HepG2 (cell line): ENCODE data around the gene GPR25.

Source experiments
- CTCF ChIP-seq: sonication (generic); formaldehyde crosslinking; IDR thresholded peaks from 2 replicates; pipeline ENCODE4 v1.5.0; 2020; ENCODE audit warnings: mild to moderate bottlenecking, missing genetic modification reagents, moderate library complexity
- DBP ChIP-seq: sonication (generic); formaldehyde crosslinking; IDR thresholded peaks from 2 replicates; pipeline ENCODE4 v1.4.0; 2020; ENCODE audit warnings: missing genetic modification reagents; ENCODE audit errors: not compliant biosample characterization
- EP300 ChIP-seq, 3 experiments: sonication (generic) in 1 of 3; formaldehyde crosslinking in 1 of 3; IDR thresholded peaks; 2 replicates each; pipeline versions ENCODE4 v1.5.1 to v1.6.1; 2011 to 2020; ENCODE audit warnings: low read depth in 2 of 3, low read length in 2 of 3, borderline replicate concordance in 1 of 3, improper control_type of control experiment in 1 of 3, mild to moderate bottlenecking in 1 of 3, missing genetic modification reagents in 1 of 3, moderate library complexity in 1 of 3
- MAZ ChIP-seq, 2 experiments: sonication (generic) in 1 of 2; formaldehyde crosslinking in 1 of 2; IDR thresholded peaks; 2 replicates each; pipeline versions ENCODE4 v1.5.0 to v1.6.1; 2012 to 2020; ENCODE audit warnings: low read depth in 2 of 2, mild to moderate bottlenecking in 2 of 2, borderline replicate concordance in 1 of 2, improper control_type of control experiment in 1 of 2, low read length in 1 of 2, missing genetic modification reagents in 1 of 2, moderate library complexity in 1 of 2
- POLR2A ChIP-seq, 2 experiments: IDR thresholded peaks; 2 replicates each; pipeline ENCODE4 v1.6.1; 2011; ENCODE audit warnings: low read depth in 2 of 2, low read length in 2 of 2, mild to moderate bottlenecking in 1 of 2, moderate library complexity in 1 of 2; ENCODE audit not compliant: insufficient read depth in 1 of 2
- RAD21 ChIP-seq: fragments of 450-650 bp; formaldehyde crosslinking; IDR thresholded peaks from 2 replicates; pipeline ENCODE4 v1.5.0; 2020; ENCODE audit warnings: mild to moderate bottlenecking
- TEF ChIP-seq: sonication (generic); formaldehyde crosslinking; IDR thresholded peaks from 2 replicates; pipeline ENCODE4 v1.5.0; 2020; ENCODE audit warnings: missing genetic modification reagents
- USF2 ChIP-seq, 2 experiments: sonication (generic) in 1 of 2; formaldehyde crosslinking in 1 of 2; IDR thresholded peaks; 2 replicates each; pipeline versions ENCODE4 v1.5.1 to v1.6.1; 2011 to 2020; ENCODE audit warnings: borderline replicate concordance in 1 of 2, low read depth in 1 of 2, low read length in 1 of 2, mild to moderate bottlenecking in 1 of 2, missing genetic modification reagents in 1 of 2, moderate library complexity in 1 of 2
- ZNF205 ChIP-seq: IDR thresholded peaks from 2 replicates; pipeline ENCODE4 v1.6.1; 2018; ENCODE audit warnings: missing biosample characterization, missing genetic modification reagents
- ZNF33B ChIP-seq: sonication (generic); formaldehyde crosslinking; IDR thresholded peaks from 2 replicates; pipeline ENCODE4 v1.5.1; 2020; ENCODE audit warnings: mild to moderate bottlenecking, missing genetic modification reagents
- ZNF737 ChIP-seq: sonication (generic); formaldehyde crosslinking; IDR thresholded peaks from 2 replicates; pipeline ENCODE4 v1.5.0; 2020; ENCODE audit warnings: missing genetic modification reagents, mild to moderate bottlenecking, borderline replicate concordance
- ZNF879 ChIP-seq: sonication (generic); formaldehyde crosslinking; IDR thresholded peaks from 2 replicates; pipeline ENCODE4 v1.8.1; 2023; ENCODE audit warnings: missing genetic modification reagents

GRCh38 chr1:200856716-200857357 is 15.9 kb upstream of the GPR25 start:
- TF ChIP-seq RAD21 (CRISPR knock-in tag) (no peak), ZNF205 (CRISPR knock-in tag) (no peak), POLR2A (IDR thresholded peaks at IDR 0.05; ENCODE audit: insufficient read depth in 1 of 2, low read depth in 2 of 2, low read length in 2 of 2) (no peak), USF2 (IDR thresholded peaks at IDR 0.05; ENCODE audit: low read depth, low read length) (no peak), USF2 (CRISPR knock-in tag; IDR thresholded peaks at IDR 0.05; ENCODE audit: borderline replicate concordance) (no peak), DBP (CRISPR knock-in tag) (no peak), CTCF (CRISPR knock-in tag) (no peak), TEF (CRISPR knock-in tag) (no peak), MAZ (IDR thresholded peaks at IDR 0.05; ENCODE audit: borderline replicate concordance, low read depth, low read length) (no peak), MAZ (CRISPR knock-in tag; IDR thresholded peaks at IDR 0.05; ENCODE audit: low read depth) (no peak), ZNF737 (CRISPR knock-in tag) (no peak), EP300 (IDR thresholded peaks at IDR 0.05; ENCODE audit: low read depth in 2 of 2, low read length in 2 of 2) (no peak), EP300 (CRISPR knock-in tag; IDR thresholded peaks at IDR 0.05; ENCODE audit: borderline replicate concordance) (no peak), ZNF879 (no peak), ZNF33B (CRISPR knock-in tag) (no peak)
